SK-N-SH (cell line): ENCODE measurements around the gene NPC2.

Experiments
- CHD2 ChIP-seq: fragments of 150-350 bp; IDR thresholded peaks from 2 replicates; pipeline ENCODE4 v1.6.1; 2018; ENCODE audit warnings: low read length; ENCODE audit not compliant: partially characterized antibody
- EP300 ChIP-seq, 2 experiments: IDR thresholded peaks; 2 replicates each; pipeline versions ENCODE4 v1.4.0 to v1.6.1; 2012; ENCODE audit warnings: borderline replicate concordance in 1 of 2, low read depth in 1 of 2, low read length in 1 of 2
- TF ChIP-seq, protein P1 (sequence below): fragments of 200-600 bp; sonication (generic); IDR thresholded peaks from 2 replicates; pipeline ENCODE4 v1.6.1; 2017; ENCODE audit warnings: antibody characterized with exemption, mild to moderate bottlenecking, moderate library complexity

DNA sequence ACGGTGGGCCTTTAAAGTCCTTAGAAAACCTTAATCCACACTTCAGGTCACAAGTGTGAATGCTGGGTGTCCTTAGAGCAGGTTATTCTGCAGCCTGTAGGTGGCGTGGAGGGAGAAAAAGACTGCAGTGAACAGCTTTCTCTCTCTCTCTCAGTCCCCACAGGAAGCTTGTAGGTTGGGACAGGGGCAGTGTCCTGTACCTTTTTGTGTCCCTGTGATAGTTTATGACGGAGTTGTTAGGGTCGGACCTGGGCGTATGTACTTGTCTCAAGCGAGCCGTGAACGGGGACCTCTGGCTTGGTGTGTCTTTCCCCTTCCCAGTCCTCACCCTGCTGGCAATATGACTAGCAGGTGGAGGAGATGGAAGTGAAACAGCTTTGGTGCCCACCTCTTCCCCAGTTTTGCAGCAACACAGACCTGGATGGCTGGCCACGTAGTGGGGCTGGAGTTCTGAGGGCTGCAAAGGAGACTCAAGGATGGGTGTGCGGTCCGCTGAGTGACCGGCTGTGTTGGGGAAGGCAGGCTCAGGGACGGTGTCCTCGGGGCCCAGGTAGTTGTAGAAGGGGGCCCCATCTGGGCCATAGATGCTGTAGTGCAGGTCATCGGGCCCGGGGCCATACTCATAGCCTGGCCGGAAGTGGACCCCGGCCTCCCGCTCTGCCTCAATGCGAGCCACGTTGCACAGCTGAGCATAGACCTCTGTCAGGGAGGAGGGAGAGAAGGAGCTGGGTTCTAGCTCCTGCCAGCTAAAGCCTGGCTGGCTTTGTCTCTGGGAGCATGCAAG, 9.3 kb upstream of the NPC2 start:
- TF ChIP-seq EP300 (IDR thresholded peaks at IDR 0.05; ENCODE audit: borderline replicate concordance in 1 of 2, low read depth in 1 of 2, low read length in 1 of 2) (no peak), CHD2 (no peak)
- TF ChIP-seq, protein P1, sequence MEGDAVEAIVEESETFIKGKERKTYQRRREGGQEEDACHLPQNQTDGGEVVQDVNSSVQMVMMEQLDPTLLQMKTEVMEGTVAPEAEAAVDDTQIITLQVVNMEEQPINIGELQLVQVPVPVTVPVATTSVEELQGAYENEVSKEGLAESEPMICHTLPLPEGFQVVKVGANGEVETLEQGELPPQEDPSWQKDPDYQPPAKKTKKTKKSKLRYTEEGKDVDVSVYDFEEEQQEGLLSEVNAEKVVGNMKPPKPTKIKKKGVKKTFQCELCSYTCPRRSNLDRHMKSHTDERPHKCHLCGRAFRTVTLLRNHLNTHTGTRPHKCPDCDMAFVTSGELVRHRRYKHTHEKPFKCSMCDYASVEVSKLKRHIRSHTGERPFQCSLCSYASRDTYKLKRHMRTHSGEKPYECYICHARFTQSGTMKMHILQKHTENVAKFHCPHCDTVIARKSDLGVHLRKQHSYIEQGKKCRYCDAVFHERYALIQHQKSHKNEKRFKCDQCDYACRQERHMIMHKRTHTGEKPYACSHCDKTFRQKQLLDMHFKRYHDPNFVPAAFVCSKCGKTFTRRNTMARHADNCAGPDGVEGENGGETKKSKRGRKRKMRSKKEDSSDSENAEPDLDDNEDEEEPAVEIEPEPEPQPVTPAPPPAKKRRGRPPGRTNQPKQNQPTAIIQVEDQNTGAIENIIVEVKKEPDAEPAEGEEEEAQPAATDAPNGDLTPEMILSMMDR: peak; percentile 46
